Stimulated activated CD8-positive, alpha-beta memory T cell treated with anti-CD3 and anti-CD28 coated beads, Interleukin-2, amount 100 ng/mL, for 48 hours (primary cell): Measurements from ENCODE around the gene CGRRF1.

Source experiments
- DNase-seq, 2 donors: peaks; one replicate each; pipeline ENCODE4 v3.0.0-alpha.2; 2020; ENCODE audit warnings: low read depth in 2 of 2

CGRRF1 gene

GRCh38 chr14:54577494-54577893 is 67.8 kb downstream of the CGRRF1 start:
- no peak for DNase-seq

- DNase-seq = no peak
Measured at GRCh38 chr14:54577977-54578376, 68.3 kb downstream of the CGRRF1 start.

- no peak for DNase-seq
Measured at GRCh38 chr14:54579621-54580020, 69.9 kb downstream of the CGRRF1 start.

- DNase-seq = no peak
Measured at GRCh38 chr14:54580933-54581332, 71.2 kb downstream of the CGRRF1 start.

- DNase-seq = no peak
Measured at GRCh38 chr14:54582334-54582733, 72.6 kb downstream of the CGRRF1 start.

GRCh38 chr14:54584097-54584496 is 74.4 kb downstream of the CGRRF1 start:
- DNase-seq = no peak

GRCh38 chr14:54585214-54585613 is 75.5 kb downstream of the CGRRF1 start:
- no peak for DNase-seq
